ENCODE measurements around the gene ATG12. TPM values are rescaled to one million over a fixed set of nuclear protein-coding genes. Genes with fewer than 3 reads are reported as not detected.
"Not testable (repeated sequence)": the region's sequence is repeated elsewhere in the genome, so short reads cannot be mapped to it uniquely, and the experiment has no call there.

The ATG12 gene
- 64.0 TPM for total RNA-seq
- polyA plus RNA-seq, result 100 to 1,000 TPM; 107 to 149 (median 124) TPM

- Mint-ChIP-seq H3K27ac (peak within 1 kb of the TSS; percentile 99), H3K4me1 (peaks cover 40 to 68% (median 54%) of the 10 kb centered on the region in 4 donors), H3K36me3 (peaks cover 9% of the 10 kb centered on the region), H3K9me3 (no peaks in the 10 kb centered on the region), H3K4me3 (peak within 1 kb of the TSS; percentile 97 to 99 (median 99)), H3K27me3 (no peaks in the 10 kb centered on the region)
- Histone ChIP-seq H3K36me3 (ENCODE audit: control insufficient read depth, insufficient read depth, low read length) (peaks cover 16% of the 10 kb centered on the region), H3K9me3 (ENCODE audit: control insufficient read depth in 2 of 2, low read length in 2 of 2) (no peaks in the 10 kb centered on the region), H3K4me1 (ENCODE audit: control insufficient read depth, insufficient read depth, low read length, poor library complexity, severe bottlenecking) (peaks cover 45% of the 10 kb centered on the region), H3K4me3 (ENCODE audit: low read depth, low read length) (peak within 1 kb of the TSS; percentile 96), H3K27ac (ENCODE audit: insufficient read depth, low read length, poor library complexity, severe bottlenecking) (peak within 1 kb of the TSS; percentile 93), H3K27me3 (ENCODE audit: control insufficient read depth, insufficient read depth, low read length) (no peaks in the 10 kb centered on the region)
- ATAC-seq (ENCODE audit: low read depth in 2 of 2) (peak; percentile 87), DNase-seq (peak; percentile 87 to 97 (median 94))
These were observed at the start of gene ATG12, which contains the start of gene AP3S1 for GRCh38 chr5:115841382-115842088. ATG12 (minus strand) TSS chr5:115841565; CDS start chr5:115841552, 13 bp downstream. AP3S1 (plus strand) TSS chr5:115841935; CDS start chr5:115842038, 103 bp downstream.

- no peak overlapping the region for H3K27ac Mint-ChIP-seq
- no peaks in the 10 kb centered on the region for H3K36me3 ChIP-seq (ENCODE audit: control insufficient read depth, insufficient read depth, low read length)
- ATAC-seq (ENCODE audit: low read depth in 2 of 2), result no peak
- no peak overlapping the region for H3K4me3 ChIP-seq (ENCODE audit: low read depth, low read length)
- H3K4me1 ChIP-seq (ENCODE audit: control insufficient read depth, insufficient read depth, low read length, poor library complexity, severe bottlenecking), result no peaks in the 10 kb centered on the region
- H3K27me3 Mint-ChIP-seq, result no peaks in the 10 kb centered on the region
- no peaks in the 10 kb centered on the region for H3K27me3 ChIP-seq (ENCODE audit: control insufficient read depth, insufficient read depth, low read length)
- H3K9me3 Mint-ChIP-seq, result no peaks in the 10 kb centered on the region
- no peak overlapping the region for H3K4me3 Mint-ChIP-seq
- H3K36me3 Mint-ChIP-seq, result peaks cover 22% of the 10 kb centered on the region
- H3K27ac ChIP-seq (ENCODE audit: insufficient read depth, low read length, poor library complexity, severe bottlenecking), result no peak overlapping the region
- H3K4me1 Mint-ChIP-seq, result peaks cover 0 to 6% (median 2%) of the 10 kb centered on the region in 4 donors
- H3K9me3 ChIP-seq (ENCODE audit: control insufficient read depth in 2 of 2, low read length in 2 of 2), result no peaks in the 10 kb centered on the region
- DNase-seq, result peak in 1 of 3 donors; percentile 5
These were observed 46.7 kb upstream of the ATG12 start for GRCh38 chr5:115888027-115888426.

- not testable (repeated sequence) for ATAC-seq (ENCODE audit: low read depth in 2 of 2); H3K36me3 ChIP-seq (ENCODE audit: control insufficient read depth, insufficient read depth, low read length); H3K4me3 Mint-ChIP-seq; H3K4me1 Mint-ChIP-seq; H3K9me3 Mint-ChIP-seq; H3K27ac Mint-ChIP-seq; H3K9me3 ChIP-seq (ENCODE audit: control insufficient read depth in 2 of 2, low read length in 2 of 2); H3K27me3 Mint-ChIP-seq; H3K27me3 ChIP-seq (ENCODE audit: control insufficient read depth, insufficient read depth, low read length); H3K4me3 ChIP-seq (ENCODE audit: low read depth, low read length); DNase-seq; H3K27ac ChIP-seq (ENCODE audit: insufficient read depth, low read length, poor library complexity, severe bottlenecking); H3K4me1 ChIP-seq (ENCODE audit: control insufficient read depth, insufficient read depth, low read length, poor library complexity, severe bottlenecking)
- H3K36me3 Mint-ChIP-seq, result peaks cover 38% of the 10 kb centered on the region
These were observed 43.8 kb upstream of the ATG12 start for GRCh38 chr5:115885208-115885607.

GRCh38 chr5:115884704-115885103 is 43.3 kb upstream of the ATG12 start:
- ATAC-seq (ENCODE audit: low read depth in 2 of 2) (no peak), DNase-seq (no peak)
- H3K4me3 Mint-ChIP-seq, result no peak overlapping the region
- no peak overlapping the region for H3K4me3 ChIP-seq (ENCODE audit: low read depth, low read length)
- no peaks in the 10 kb centered on the region for H3K27me3 ChIP-seq (ENCODE audit: control insufficient read depth, insufficient read depth, low read length)
- no peak overlapping the region for H3K27ac ChIP-seq (ENCODE audit: insufficient read depth, low read length, poor library complexity, severe bottlenecking)
- peaks cover 3% of the 10 kb centered on the region for H3K36me3 ChIP-seq (ENCODE audit: control insufficient read depth, insufficient read depth, low read length)
- no peaks in the 10 kb centered on the region for H3K4me1 ChIP-seq (ENCODE audit: control insufficient read depth, insufficient read depth, low read length, poor library complexity, severe bottlenecking)
- H3K27ac Mint-ChIP-seq, result no peak overlapping the region
- H3K27me3 Mint-ChIP-seq, result no peaks in the 10 kb centered on the region
- no peaks in the 10 kb centered on the region for H3K9me3 ChIP-seq (ENCODE audit: control insufficient read depth in 2 of 2, low read length in 2 of 2)
- H3K4me1 Mint-ChIP-seq, result peaks cover 0 to 9% (median 4%) of the 10 kb centered on the region in 4 donors
- H3K9me3 Mint-ChIP-seq, result peaks cover 0 to 4% (median 2%) of the 10 kb centered on the region in 7 donors
- H3K36me3 Mint-ChIP-seq, result peaks cover 43% of the 10 kb centered on the region

- H3K36me3 ChIP-seq (ENCODE audit: control insufficient read depth, insufficient read depth, low read length); H3K27me3 Mint-ChIP-seq; H3K4me1 ChIP-seq (ENCODE audit: control insufficient read depth, insufficient read depth, low read length, poor library complexity, severe bottlenecking); H3K27ac ChIP-seq (ENCODE audit: insufficient read depth, low read length, poor library complexity, severe bottlenecking); DNase-seq; H3K4me1 Mint-ChIP-seq; H3K9me3 Mint-ChIP-seq; ATAC-seq (ENCODE audit: low read depth in 2 of 2); H3K4me3 Mint-ChIP-seq; H3K27me3 ChIP-seq (ENCODE audit: control insufficient read depth, insufficient read depth, low read length); H3K9me3 ChIP-seq (ENCODE audit: control insufficient read depth in 2 of 2, low read length in 2 of 2); H3K4me3 ChIP-seq (ENCODE audit: low read depth, low read length): not testable (repeated sequence)
- peaks cover 60% of the 10 kb centered on the region for H3K36me3 Mint-ChIP-seq
- H3K27ac Mint-ChIP-seq, result peak overlapping the region in 1 of 3 donors; percentile 33
These were observed 41.1 kb upstream of the ATG12 start for GRCh38 chr5:115882434-115882833.

GRCh38 chr5:115877342-115877741 is 36.0 kb upstream of the ATG12 start:
- H3K4me1 Mint-ChIP-seq; H3K27ac ChIP-seq (ENCODE audit: insufficient read depth, low read length, poor library complexity, severe bottlenecking); ATAC-seq (ENCODE audit: low read depth in 2 of 2); H3K27me3 Mint-ChIP-seq; H3K27ac Mint-ChIP-seq; H3K9me3 Mint-ChIP-seq; DNase-seq; H3K27me3 ChIP-seq (ENCODE audit: control insufficient read depth, insufficient read depth, low read length); H3K4me3 Mint-ChIP-seq; H3K4me3 ChIP-seq (ENCODE audit: low read depth, low read length); H3K9me3 ChIP-seq (ENCODE audit: control insufficient read depth in 2 of 2, low read length in 2 of 2); H3K4me1 ChIP-seq (ENCODE audit: control insufficient read depth, insufficient read depth, low read length, poor library complexity, severe bottlenecking): not testable (repeated sequence)
- H3K36me3 Mint-ChIP-seq, result peaks cover 67% of the 10 kb centered on the region
- peaks cover 17% of the 10 kb centered on the region for H3K36me3 ChIP-seq (ENCODE audit: control insufficient read depth, insufficient read depth, low read length)

GRCh38 chr5:115875447-115875846 is 34.1 kb upstream of the ATG12 start:
- H3K36me3 Mint-ChIP-seq, result peaks cover 69% of the 10 kb centered on the region
- ATAC-seq (ENCODE audit: low read depth in 2 of 2) (no peak), DNase-seq (no peak)
- H3K4me1 Mint-ChIP-seq, result peaks cover 4 to 9% (median 8%) of the 10 kb centered on the region in 4 donors
- no peak overlapping the region for H3K4me3 ChIP-seq (ENCODE audit: low read depth, low read length)
- no peaks in the 10 kb centered on the region for H3K27me3 ChIP-seq (ENCODE audit: control insufficient read depth, insufficient read depth, low read length)
- H3K4me1 ChIP-seq (ENCODE audit: control insufficient read depth, insufficient read depth, low read length, poor library complexity, severe bottlenecking), result no peaks in the 10 kb centered on the region
- H3K9me3 Mint-ChIP-seq, result peaks cover 0 to 8% (median 1%) of the 10 kb centered on the region in 7 donors
- no peak overlapping the region for H3K4me3 Mint-ChIP-seq
- no peak overlapping the region for H3K27ac ChIP-seq (ENCODE audit: insufficient read depth, low read length, poor library complexity, severe bottlenecking)
- H3K36me3 ChIP-seq (ENCODE audit: control insufficient read depth, insufficient read depth, low read length), result peaks cover 30% of the 10 kb centered on the region
- no peaks in the 10 kb centered on the region for H3K27me3 Mint-ChIP-seq
- H3K27ac Mint-ChIP-seq, result no peak overlapping the region
- H3K9me3 ChIP-seq (ENCODE audit: control insufficient read depth in 2 of 2, low read length in 2 of 2), result peaks cover 0 to 5% of the 10 kb centered on the region in 2 experiments

GRCh38 chr5:115873392-115873791 is 32.0 kb upstream of the ATG12 start:
- Mint-ChIP-seq H3K4me1 (peaks cover 3 to 4% (median 4%) of the 10 kb centered on the region in 4 donors), H3K27ac (no peak overlapping the region)

More at GRCh38 chr5:115873392-115873791, 32.0 kb upstream of the ATG12 start:
- no peak for ATAC-seq (ENCODE audit: low read depth in 2 of 2)
- H3K27ac ChIP-seq (ENCODE audit: insufficient read depth, low read length, poor library complexity, severe bottlenecking), result no peak overlapping the region
- Mint-ChIP-seq H3K27me3 (no peaks in the 10 kb centered on the region), H3K36me3 (peaks cover 64% of the 10 kb centered on the region), H3K4me3 (no peak overlapping the region), H3K9me3 (peaks cover 0 to 1% (median 0%) of the 10 kb centered on the region in 7 donors)
- peaks cover 35% of the 10 kb centered on the region for H3K36me3 ChIP-seq (ENCODE audit: control insufficient read depth, insufficient read depth, low read length)
- H3K27me3 ChIP-seq (ENCODE audit: control insufficient read depth, insufficient read depth, low read length), result no peaks in the 10 kb centered on the region
- H3K4me3 ChIP-seq (ENCODE audit: low read depth, low read length), result no peak overlapping the region
- no peaks in the 10 kb centered on the region for H3K4me1 ChIP-seq (ENCODE audit: control insufficient read depth, insufficient read depth, low read length, poor library complexity, severe bottlenecking)
- H3K9me3 ChIP-seq (ENCODE audit: control insufficient read depth in 2 of 2, low read length in 2 of 2), result peaks cover 0 to 5% of the 10 kb centered on the region in 2 experiments
- DNase-seq, result no peak
